IPS-18a (cell line): ENCODE data around the gene SCP2.
A peak's percentile ranks its signal among the peaks of the same experiment; 100 is the strongest.

Experiments used
- H3K27ac ChIP-seq: one replicate; pipeline ENCODE4 v1.5.1; 2013; ENCODE audit warnings: low read length
- H3K27me3 ChIP-seq: one replicate; pipeline ENCODE4 v1.6.1; 2013; ENCODE audit warnings: mild to moderate bottlenecking, low read length; ENCODE audit not compliant: control insufficient read depth, insufficient read depth
- H3K36me3 ChIP-seq: one replicate; pipeline ENCODE4 v1.6.1; 2013; ENCODE audit warnings: low read depth, low read length; ENCODE audit not compliant: control insufficient read depth
- H3K4me1 ChIP-seq: one replicate; pipeline ENCODE4 v1.6.1; 2013; ENCODE audit warnings: low read depth, low read length; ENCODE audit not compliant: control insufficient read depth
- H3K4me3 ChIP-seq: one replicate; pipeline ENCODE4 v1.5.1; 2013; ENCODE audit warnings: low read length
- H3K9ac ChIP-seq: one replicate; pipeline ENCODE4 v1.6.1; 2013; ENCODE audit warnings: mild to moderate bottlenecking, low read length, moderate library complexity
- H3K9me3 ChIP-seq: one replicate; pipeline ENCODE4 v1.6.1; 2013; ENCODE audit warnings: low read depth, low read length; ENCODE audit not compliant: control insufficient read depth

Gene SCP2

GRCh38 chr1:52927212-52928014, at the start of gene SCP2:
SCP2 (plus strand) TSS chr1:52927276; CDS start chr1:52927397, 121 bp downstream.
- Histone ChIP-seq H3K4me1 (peaks cover 3% of the 10 kb centered on the region), H3K36me3 (no peaks in the 10 kb centered on the region), H3K9me3 (no peaks in the 10 kb centered on the region), H3K27ac (no peak within 1 kb of the TSS), H3K9ac (no peak within 1 kb of the TSS), H3K4me3 (peak within 1 kb of the TSS; percentile 53), H3K27me3 (peaks cover 40% of the 10 kb centered on the region)

- no peak overlapping the region for H3K4me3 ChIP-seq
- H3K9me3 ChIP-seq: no peaks in the 10 kb centered on the region
- H3K36me3 ChIP-seq: no peaks in the 10 kb centered on the region
- peaks cover 21% of the 10 kb centered on the region for H3K4me1 ChIP-seq
- H3K9ac ChIP-seq: no peak overlapping the region
- no peak overlapping the region for H3K27ac ChIP-seq
- no peaks in the 10 kb centered on the region for H3K27me3 ChIP-seq
These were observed 49.5 kb upstream of the SCP2 start for GRCh38 chr1:52877554-52877953.

- Histone ChIP-seq H3K27me3 (no peaks in the 10 kb centered on the region), H3K4me3 (no peak overlapping the region), H3K9ac (no peak overlapping the region), H3K27ac (no peak overlapping the region), H3K4me1 (peaks cover 21% of the 10 kb centered on the region), H3K9me3 (no peaks in the 10 kb centered on the region), H3K36me3 (no peaks in the 10 kb centered on the region)
These were observed 46.9 kb upstream of the SCP2 start for GRCh38 chr1:52880206-52880605.

- Histone ChIP-seq H3K4me3 (no peak overlapping the region), H3K27ac (no peak overlapping the region), H3K36me3 (no peaks in the 10 kb centered on the region), H3K9ac (no peak overlapping the region), H3K27me3 (no peaks in the 10 kb centered on the region), H3K9me3 (no peaks in the 10 kb centered on the region), H3K4me1 (no peaks in the 10 kb centered on the region)
These were observed 39.6 kb upstream of the SCP2 start for GRCh38 chr1:52887483-52887882.

GRCh38 chr1:52892424-52893215, 34.5 kb upstream of the SCP2 start:
- no peaks in the 10 kb centered on the region for H3K4me1 ChIP-seq
- no peaks in the 10 kb centered on the region for H3K36me3 ChIP-seq
- H3K9ac ChIP-seq: no peak overlapping the region
- H3K27ac ChIP-seq: no peak overlapping the region
- no peaks in the 10 kb centered on the region for H3K27me3 ChIP-seq
- H3K9me3 ChIP-seq: no peaks in the 10 kb centered on the region
- no peak overlapping the region for H3K4me3 ChIP-seq

GRCh38 chr1:52899445-52899894, 27.6 kb upstream of the SCP2 start:
- H3K4me1 ChIP-seq: peaks cover 13% of the 10 kb centered on the region
- no peak overlapping the region for H3K27ac ChIP-seq
- no peaks in the 10 kb centered on the region for H3K9me3 ChIP-seq
- no peak overlapping the region for H3K4me3 ChIP-seq
- no peak overlapping the region for H3K9ac ChIP-seq
- H3K36me3 ChIP-seq: no peaks in the 10 kb centered on the region
- H3K27me3 ChIP-seq: no peaks in the 10 kb centered on the region

- H3K36me3 ChIP-seq: no peaks in the 10 kb centered on the region
- no peak overlapping the region for H3K27ac ChIP-seq
- no peak overlapping the region for H3K9ac ChIP-seq
- no peaks in the 10 kb centered on the region for H3K9me3 ChIP-seq
- H3K4me3 ChIP-seq: no peak overlapping the region
- H3K4me1 ChIP-seq: peaks cover 19% of the 10 kb centered on the region
- no peaks in the 10 kb centered on the region for H3K27me3 ChIP-seq
These were observed 26.7 kb upstream of the SCP2 start for GRCh38 chr1:52900402-52900801.

- no peaks in the 10 kb centered on the region for H3K36me3 ChIP-seq
- no peak overlapping the region for H3K27ac ChIP-seq
- no peaks in the 10 kb centered on the region for H3K27me3 ChIP-seq
- H3K9me3 ChIP-seq: no peaks in the 10 kb centered on the region
- no peak overlapping the region for H3K4me3 ChIP-seq
- H3K4me1 ChIP-seq: peaks cover 19% of the 10 kb centered on the region
- no peak overlapping the region for H3K9ac ChIP-seq
These were observed 25.7 kb upstream of the SCP2 start for GRCh38 chr1:52901384-52901783.

GRCh38 chr1:52904208-52904926, 22.7 kb upstream of the SCP2 start:
- no peak overlapping the region for H3K27ac ChIP-seq
- H3K27me3 ChIP-seq: no peaks in the 10 kb centered on the region
- H3K4me1 ChIP-seq: peaks cover 19% of the 10 kb centered on the region
- no peaks in the 10 kb centered on the region for H3K9me3 ChIP-seq
- H3K4me3 ChIP-seq: no peak overlapping the region
- H3K9ac ChIP-seq: no peak overlapping the region
- H3K36me3 ChIP-seq: no peaks in the 10 kb centered on the region

GRCh38 chr1:52904927-52905698, 22.0 kb upstream of the SCP2 start:
- no peaks in the 10 kb centered on the region for H3K36me3 ChIP-seq
- H3K27ac ChIP-seq: no peak overlapping the region
- no peak overlapping the region for H3K9ac ChIP-seq
- peaks cover 16% of the 10 kb centered on the region for H3K4me1 ChIP-seq
- no peaks in the 10 kb centered on the region for H3K9me3 ChIP-seq
- H3K4me3 ChIP-seq: no peak overlapping the region
- no peaks in the 10 kb centered on the region for H3K27me3 ChIP-seq

- no peak overlapping the region for H3K9ac ChIP-seq
- no peak overlapping the region for H3K4me3 ChIP-seq
- no peaks in the 10 kb centered on the region for H3K9me3 ChIP-seq
These were observed 20.9 kb upstream of the SCP2 start for GRCh38 chr1:52906135-52906603.

More at GRCh38 chr1:52906135-52906603, 20.9 kb upstream of the SCP2 start:
- peaks cover 10% of the 10 kb centered on the region for H3K4me1 ChIP-seq
- no peak overlapping the region for H3K27ac ChIP-seq
- H3K27me3 ChIP-seq: no peaks in the 10 kb centered on the region
- no peaks in the 10 kb centered on the region for H3K36me3 ChIP-seq
